Panc1 (cell line): ENCODE measurements around the gene TMEM156. TPM values are rescaled to one million over a fixed set of nuclear protein-coding genes. Genes with fewer than 3 reads are reported as not detected.
"Not testable (repeated sequence)": the region's sequence is repeated elsewhere in the genome, so short reads cannot be mapped to it uniquely, and the experiment has no call there.

Source experiments
- ATAC-seq: fragments of 200-7000 bp; cut with Tn5 transposase; 2 replicates; pipeline ENCODE4 v1.9.1; 2020; ENCODE audit warnings: mild to moderate bottlenecking, moderate library complexity
- BruUV-seq: library from RNA; stranded (reverse); fragments of 400-500 nt; replicated peaks from 2 replicates; lab custom pipeline; 2021; lab: Mats Ljungman, UMichigan
- CTCF ChIA-PET: fragments of 300-600 bp; sonication (Branson Sonifier 250); formaldehyde crosslinking; loops from one replicate; lab custom pipeline; 2022; ENCODE audit warnings: antibody characterized with exemption; lab: Charles Lee
- POLR2A ChIA-PET: fragments of 300-600 bp; sonication (Branson Sonifier 250); formaldehyde crosslinking; loops from one replicate; lab custom pipeline; 2022; ENCODE audit warnings: antibody characterized with exemption; lab: Charles Lee
- DNase-seq: peaks from one replicate; pipeline ENCODE4 v3.0.0-alpha.2; 2010; ENCODE audit warnings: low read depth, low spot score
- H3K27ac ChIP-seq: 2 replicates; pipeline ENCODE4 v1.5.1; 2011; ENCODE audit warnings: mild to moderate bottlenecking, low read length, inconsistent platforms
- H3K27me3 ChIP-seq: fragments of 200-500 bp; sonication (Bioruptor generic); 2 replicates; pipeline ENCODE4 v1.6.0; 2014; ENCODE audit warnings: low read length, inconsistent platforms; ENCODE audit not compliant: control insufficient read depth, insufficient read depth
- H3K36me3 ChIP-seq: fragments of 200-500 bp; sonication (Bioruptor generic); 2 replicates; pipeline ENCODE4 v1.5.1; 2014; ENCODE audit warnings: inconsistent platforms, mild to moderate bottlenecking, low read length, moderate library complexity; ENCODE audit not compliant: control insufficient read depth, insufficient read depth
- H3K4me1 ChIP-seq: 2 replicates; pipeline ENCODE4 v1.5.1; 2011; ENCODE audit warnings: inconsistent platforms, mild to moderate bottlenecking, low read length, moderate library complexity; ENCODE audit not compliant: control insufficient read depth, insufficient read depth
- H3K4me3 ChIP-seq, 2 experiments: 2 replicates each; pipeline ENCODE4 v1.5.1; 2011 to 2012; ENCODE audit warnings: low read depth in 2 of 2, low read length in 2 of 2, mild to moderate bottlenecking in 2 of 2, inconsistent platforms in 1 of 2, moderate library complexity in 1 of 2
- H3K9me3 ChIP-seq: fragments of 200-500 bp; sonication (Bioruptor generic); 2 replicates; pipeline ENCODE4 v1.5.1; 2014; ENCODE audit warnings: low read depth, mild to moderate bottlenecking, inconsistent platforms, low read length, moderate library complexity; ENCODE audit not compliant: control insufficient read depth, insufficient read depth
- POLR2AphosphoS5 ChIP-seq: IDR thresholded peaks from 2 replicates; pipeline ENCODE4 v1.6.1; 2012; ENCODE audit warnings: mild to moderate bottlenecking, low read depth, low read length, moderate library complexity
- REST ChIP-seq, 2 experiments: IDR thresholded peaks; 2 replicates each; pipeline ENCODE4 v1.6.1; 2011 to 2012; ENCODE audit warnings: low read depth in 2 of 2, control low read depth in 1 of 2, low read length in 1 of 2, mild to moderate bottlenecking in 1 of 2, moderate library complexity in 1 of 2; ENCODE audit not compliant: insufficient read depth in 1 of 2
- SIN3A ChIP-seq: IDR thresholded peaks from 2 replicates; pipeline ENCODE4 v1.6.1; 2012; ENCODE audit warnings: low read depth, mild to moderate bottlenecking, low read length, moderate library complexity, borderline replicate concordance; ENCODE audit not compliant: insufficient read depth
- TCF7L2 ChIP-seq: IDR thresholded peaks from 2 replicates; pipeline ENCODE4 v1.6.1; 2011; ENCODE audit warnings: mild to moderate bottlenecking, low read depth, low read length, inconsistent platforms
- in situ Hi-C: cut with HindIII; loops from 2 replicates; pipeline ENCODE4 v1.10.0; 2016; ENCODE audit warnings: low sequenced_read_pairs, low pct_unique_long_range_greater_than_20kb
- intact Hi-C: fragments of 100-400 bp; cut with micrococcal nuclease; formaldehyde crosslinking; loops from one replicate; pipeline ENCODE4 v1.10.0; 2022; ENCODE audit not compliant: unreplicated experiment
- total RNA-seq: library from RNA; stranded (reverse); gene quantifications from one replicate; pipeline ENCODE4 v1.2.1, GENCODE V29; 2021; ENCODE audit not compliant: unreplicated experiment
- TF ChIP-seq, protein P1 (sequence below): fragments of 450-650 bp; IDR thresholded peaks from 2 replicates; pipeline ENCODE4 v1.5.1; 2017; ENCODE audit warnings: mild to moderate bottlenecking

The TMEM156 gene
- total RNA-seq, 1 experiment from 2014 or later, result 5.8 TPM

DNA sequence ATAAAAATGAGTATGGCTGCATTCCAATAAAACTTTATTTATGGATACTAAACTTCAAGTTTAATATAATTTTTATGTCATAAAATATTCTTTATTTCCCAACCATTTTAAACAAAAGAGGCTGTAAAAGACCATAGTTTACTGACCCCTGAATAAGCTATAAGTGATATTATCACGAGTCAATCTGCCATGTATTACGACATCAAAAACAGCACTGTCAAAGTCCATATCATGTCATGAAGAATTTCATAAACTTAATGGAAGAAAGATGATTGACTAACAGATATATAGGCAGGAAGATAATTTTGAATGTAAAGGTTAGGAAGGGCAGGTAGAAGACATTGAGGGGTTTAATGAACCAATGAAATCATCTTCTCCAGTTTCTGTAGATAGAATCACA lies 18.2 kb downstream of the TMEM156 start:
- H3K4me3 ChIP-seq, result no peak overlapping the region
- DNase-seq (no peak), ATAC-seq (no peak)
- TF ChIP-seq TCF7L2 (no peak), REST (IDR thresholded peaks at IDR 0.05; ENCODE audit: insufficient read depth in 1 of 2, low read depth in 2 of 2, low read length in 1 of 2) (no peak), SIN3A (no peak), POLR2AphosphoS5 (no peak)
- TF ChIP-seq, protein P1, sequence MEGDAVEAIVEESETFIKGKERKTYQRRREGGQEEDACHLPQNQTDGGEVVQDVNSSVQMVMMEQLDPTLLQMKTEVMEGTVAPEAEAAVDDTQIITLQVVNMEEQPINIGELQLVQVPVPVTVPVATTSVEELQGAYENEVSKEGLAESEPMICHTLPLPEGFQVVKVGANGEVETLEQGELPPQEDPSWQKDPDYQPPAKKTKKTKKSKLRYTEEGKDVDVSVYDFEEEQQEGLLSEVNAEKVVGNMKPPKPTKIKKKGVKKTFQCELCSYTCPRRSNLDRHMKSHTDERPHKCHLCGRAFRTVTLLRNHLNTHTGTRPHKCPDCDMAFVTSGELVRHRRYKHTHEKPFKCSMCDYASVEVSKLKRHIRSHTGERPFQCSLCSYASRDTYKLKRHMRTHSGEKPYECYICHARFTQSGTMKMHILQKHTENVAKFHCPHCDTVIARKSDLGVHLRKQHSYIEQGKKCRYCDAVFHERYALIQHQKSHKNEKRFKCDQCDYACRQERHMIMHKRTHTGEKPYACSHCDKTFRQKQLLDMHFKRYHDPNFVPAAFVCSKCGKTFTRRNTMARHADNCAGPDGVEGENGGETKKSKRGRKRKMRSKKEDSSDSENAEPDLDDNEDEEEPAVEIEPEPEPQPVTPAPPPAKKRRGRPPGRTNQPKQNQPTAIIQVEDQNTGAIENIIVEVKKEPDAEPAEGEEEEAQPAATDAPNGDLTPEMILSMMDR, result no peak
- no TSS peak for BruUV-seq
- H3K27ac ChIP-seq, result no peak overlapping the region
- H3K9me3 ChIP-seq, result no peaks in the 10 kb centered on the region
- in situ Hi-C loops (no loop called here), intact Hi-C loops (no loop called here)
- POLR2A ChIA-PET, result no interaction called here
- CTCF ChIA-PET, result no interaction called here
- no peaks in the 10 kb centered on the region for H3K4me1 ChIP-seq
- H3K27me3 ChIP-seq, result no peaks in the 10 kb centered on the region
- H3K36me3 ChIP-seq, result no peaks in the 10 kb centered on the region

DNA sequence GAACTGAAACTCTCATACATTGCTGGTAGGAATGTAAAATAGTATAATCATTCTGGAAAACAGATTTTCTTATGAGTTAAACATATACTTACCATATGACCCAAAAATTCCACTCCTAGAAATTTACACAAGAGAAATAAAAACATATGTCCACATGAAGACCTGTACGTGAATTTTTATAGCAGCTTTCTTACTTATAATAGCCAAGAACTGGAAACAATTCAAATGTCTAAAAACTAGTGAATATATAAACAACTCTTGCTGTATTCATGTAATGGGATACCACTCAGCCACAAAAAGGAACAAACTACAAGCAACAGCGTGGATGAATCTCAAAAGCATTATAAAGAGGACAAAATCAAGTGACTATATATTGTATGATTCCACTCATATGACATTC lies 27.5 kb downstream of the TMEM156 start:
- TF ChIP-seq, protein P1, result no peak
- TF ChIP-seq POLR2AphosphoS5, result no peak
- TF ChIP-seq REST (IDR thresholded peaks at IDR 0.05; ENCODE audit: insufficient read depth in 1 of 2, low read depth in 2 of 2, low read length in 1 of 2), result no peak
- no peak for TF ChIP-seq SIN3A
- no peak for TF ChIP-seq TCF7L2
- ATAC-seq, result no peak

GRCh38 chr4:39002058-39002457 lies 30.2 kb downstream of the TMEM156 start:
- in situ Hi-C loops, BruUV-seq, intact Hi-C loops, H3K27ac ChIP-seq, ATAC-seq, H3K36me3 ChIP-seq, H3K4me1 ChIP-seq, H3K4me3 ChIP-seq, POLR2A ChIA-PET, CTCF ChIA-PET, DNase-seq, H3K9me3 ChIP-seq, H3K27me3 ChIP-seq: not testable (repeated sequence)

More for the DNA sequence above, 27.5 kb downstream of the TMEM156 start:
- Histone ChIP-seq H3K4me3 (no peak overlapping the region), H3K27me3 (no peaks in the 10 kb centered on the region), H3K27ac (no peak overlapping the region), H3K9me3 (peaks cover 1% of the 10 kb centered on the region; the same call in 1 of the 2 replicates), H3K4me1 (no peaks in the 10 kb centered on the region), H3K36me3 (no peaks in the 10 kb centered on the region)
- intact Hi-C loops, result no loop called here
- POLR2A ChIA-PET, result interaction anchor here (0.6 kb wide), 1 partner anchor 32 kb away, joined by 5 read pairs; no protein-coding TSS in a partner anchor
- CTCF ChIA-PET, result interaction anchor here (0.6 kb wide), 1 partner anchor 56 kb away, joined by 5 read pairs; no protein-coding TSS in a partner anchor
- no TSS peak for BruUV-seq
- in situ Hi-C loops, result no loop called here
- DNase-seq, result no peak
